ENCODE results near the gene PAX3.

DNA sequence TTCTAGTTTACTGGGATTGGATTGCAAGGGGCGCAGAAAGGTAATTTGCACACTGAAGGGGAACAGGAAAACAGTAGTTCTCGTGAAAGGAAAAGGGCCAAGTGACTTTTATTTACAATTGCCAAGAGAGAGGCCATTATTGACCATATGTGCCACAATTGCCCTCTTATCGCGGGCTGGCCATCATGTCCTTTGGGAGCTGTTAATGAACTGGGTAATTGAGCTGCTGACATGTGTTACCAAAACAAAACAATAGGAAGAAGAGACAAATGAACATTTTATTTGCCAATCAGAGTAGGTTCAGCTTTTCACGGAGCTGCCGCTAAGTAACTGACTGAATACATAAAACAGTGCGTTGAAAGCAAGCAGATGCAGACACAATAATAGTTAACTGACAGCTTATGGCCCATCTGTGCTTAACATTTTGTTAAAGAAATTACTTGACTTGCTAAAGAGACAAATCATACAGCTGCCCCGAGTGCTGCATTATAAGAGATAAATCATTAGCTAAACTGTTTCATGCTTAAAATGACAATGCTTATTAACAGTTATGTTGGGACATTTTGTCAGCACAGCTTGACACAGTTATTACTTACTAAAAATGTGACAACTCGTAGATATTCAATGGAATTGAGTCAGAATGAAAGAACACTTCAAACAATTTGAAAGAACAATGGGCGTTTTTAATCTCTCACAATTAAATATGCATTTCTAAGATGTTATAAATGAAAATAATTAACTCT is 57.5 kb downstream of the PAX3 start:
- TF ChIP-seq, protein P1, sequence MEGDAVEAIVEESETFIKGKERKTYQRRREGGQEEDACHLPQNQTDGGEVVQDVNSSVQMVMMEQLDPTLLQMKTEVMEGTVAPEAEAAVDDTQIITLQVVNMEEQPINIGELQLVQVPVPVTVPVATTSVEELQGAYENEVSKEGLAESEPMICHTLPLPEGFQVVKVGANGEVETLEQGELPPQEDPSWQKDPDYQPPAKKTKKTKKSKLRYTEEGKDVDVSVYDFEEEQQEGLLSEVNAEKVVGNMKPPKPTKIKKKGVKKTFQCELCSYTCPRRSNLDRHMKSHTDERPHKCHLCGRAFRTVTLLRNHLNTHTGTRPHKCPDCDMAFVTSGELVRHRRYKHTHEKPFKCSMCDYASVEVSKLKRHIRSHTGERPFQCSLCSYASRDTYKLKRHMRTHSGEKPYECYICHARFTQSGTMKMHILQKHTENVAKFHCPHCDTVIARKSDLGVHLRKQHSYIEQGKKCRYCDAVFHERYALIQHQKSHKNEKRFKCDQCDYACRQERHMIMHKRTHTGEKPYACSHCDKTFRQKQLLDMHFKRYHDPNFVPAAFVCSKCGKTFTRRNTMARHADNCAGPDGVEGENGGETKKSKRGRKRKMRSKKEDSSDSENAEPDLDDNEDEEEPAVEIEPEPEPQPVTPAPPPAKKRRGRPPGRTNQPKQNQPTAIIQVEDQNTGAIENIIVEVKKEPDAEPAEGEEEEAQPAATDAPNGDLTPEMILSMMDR (IDR thresholded peaks at IDR 0.05), result no peak
- no peak for TF ChIP-seq POLR2A (IDR thresholded peaks at IDR 0.05)

Measured in body of pancreas (tissue), 4 donors.